Tibial nerve (tissue), 4 donors: ENCODE data around the gene PXDC1.

ENCODE experiments used
- CTCF ChIP-seq, 5 experiments: fragments of 200-600 bp in 3 of 5; fragments of 450-650 bp in 2 of 5; sonication (generic) in 3 of 5; IDR thresholded peaks; one replicate each; pipeline ENCODE4 v1.5.1; 2016 to 2019; ENCODE audit warnings: antibody characterized with exemption in 5 of 5, mild to moderate bottlenecking in 3 of 5, moderate library complexity in 2 of 5
- EP300 ChIP-seq, 2 donors: sonication (generic); formaldehyde crosslinking; IDR thresholded peaks; one replicate each; pipeline ENCODE4 v1.6.1; 2017; ENCODE audit warnings: antibody characterized with exemption in 2 of 2, mild to moderate bottlenecking in 1 of 2
- POLR2A ChIP-seq, 2 donors: fragments of 450-650 bp; IDR thresholded peaks; one replicate each; pipeline ENCODE4 v1.6.1; 2017; ENCODE audit warnings: antibody characterized with exemption in 2 of 2, mild to moderate bottlenecking in 2 of 2, moderate library complexity in 2 of 2

GRCh38 chr6:3727036-3727435 lies 24.5 kb downstream of the PXDC1 start:
- no peak for TF ChIP-seq CTCF (IDR thresholded peaks at IDR 0.05)
- TF ChIP-seq POLR2A (IDR thresholded peaks at IDR 0.05), result no peak
- no peak for TF ChIP-seq EP300 (IDR thresholded peaks at IDR 0.05)
